Mucosa of descending colon (tissue), 3 donors: ENCODE measurements around the gene TRABD2A. TPM values are rescaled to one million over a fixed set of nuclear protein-coding genes. Genes with fewer than 3 reads are reported as not detected.

Source experiments
- ATAC-seq: fragments of 200-7000 bp; cut with Tn5 transposase; one replicate; pipeline ENCODE4 v1.9.1; 2020; ENCODE audit warnings: mild to moderate bottlenecking, moderate library complexity
- DNase-seq, 3 donors: peaks; one replicate each; pipeline ENCODE4 v3.0.0-alpha.2; 2020
- H3K36me3 ChIP-seq: fragments of 200-600 bp; one replicate; pipeline ENCODE4 v1.8.0; 2021; ENCODE audit warnings: low read depth, mild to moderate bottlenecking
- H3K4me1 ChIP-seq: fragments of 200-600 bp; one replicate; pipeline ENCODE4 v1.8.0; 2021; ENCODE audit warnings: low read depth, mild to moderate bottlenecking
- H3K4me3 ChIP-seq: fragments of 200-600 bp; one replicate; pipeline ENCODE4 v1.8.0; 2021; ENCODE audit warnings: mild to moderate bottlenecking
- H3K9me3 ChIP-seq: fragments of 200-600 bp; one replicate; pipeline ENCODE4 v1.8.0; 2021; ENCODE audit warnings: mild to moderate bottlenecking
- intact Hi-C, 2 donors: fragments of 100-400 bp; cut with DNase I in 1 of 2; cut with micrococcal nuclease in 1 of 2; formaldehyde crosslinking; loops; one replicate each; pipeline versions ENCODE4 v1.11.0 to v1.11.1; 2022; cut with DNase I, micrococcal nuclease
- total RNA-seq, 3 donors: library from RNA; stranded (reverse); fragmentation: NEBNext Ultra II Directional in 2 of 3; extraction: Animal tissue kit (Norgen Biotek cat#: 25700) in 2 of 3; gene quantifications; one replicate each; pipeline versions ENCODE4 v1.2.1 to v1.2.4, GENCODE V29; 2021 to 2023
- TF ChIP-seq, protein P1 (sequence below): fragments of 200-600 bp; IDR thresholded peaks from one replicate; pipeline ENCODE4 v1.8.0; 2022; ENCODE audit warnings: antibody characterized with exemption, mild to moderate bottlenecking
- donor health status: DM: no; HTN: no; CAD: no; lungs with moderate emphysema.
- donor health status: DM: no; HTN: no; CAD: no.
- donor health status: DM: no; HTN: yes; CAD: no.

TRABD2A gene
- total RNA-seq, 3 donors from 2014 or later: 40.2 to 132 (median 63.2) TPM

DNA sequence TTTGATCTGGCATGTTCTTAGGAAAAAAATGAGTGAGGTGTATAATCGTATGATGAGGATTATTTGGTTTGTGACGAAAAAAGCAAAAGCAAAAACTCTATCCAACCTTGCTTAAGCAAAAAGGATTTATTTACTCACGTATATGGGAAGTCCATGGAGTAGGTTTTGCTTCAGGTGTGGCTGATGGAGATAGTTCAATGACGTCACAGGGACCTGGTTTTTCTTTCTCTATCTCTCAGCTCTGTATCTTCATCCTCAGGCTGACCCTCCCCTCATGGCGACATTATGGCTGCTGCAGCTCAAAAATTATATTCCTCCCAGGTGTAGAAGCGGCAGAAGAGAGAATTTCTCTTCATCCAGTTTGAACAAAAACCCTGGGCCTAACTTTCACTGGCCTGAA, 33.5 kb upstream of the TRABD2A start:
- no peaks in the 10 kb centered on the region for H3K36me3 ChIP-seq
- DNase-seq (peak in 1 of 3 donors; percentile 0), ATAC-seq (no peak)
- no peak overlapping the region for H3K4me3 ChIP-seq
- TF ChIP-seq, protein P1, sequence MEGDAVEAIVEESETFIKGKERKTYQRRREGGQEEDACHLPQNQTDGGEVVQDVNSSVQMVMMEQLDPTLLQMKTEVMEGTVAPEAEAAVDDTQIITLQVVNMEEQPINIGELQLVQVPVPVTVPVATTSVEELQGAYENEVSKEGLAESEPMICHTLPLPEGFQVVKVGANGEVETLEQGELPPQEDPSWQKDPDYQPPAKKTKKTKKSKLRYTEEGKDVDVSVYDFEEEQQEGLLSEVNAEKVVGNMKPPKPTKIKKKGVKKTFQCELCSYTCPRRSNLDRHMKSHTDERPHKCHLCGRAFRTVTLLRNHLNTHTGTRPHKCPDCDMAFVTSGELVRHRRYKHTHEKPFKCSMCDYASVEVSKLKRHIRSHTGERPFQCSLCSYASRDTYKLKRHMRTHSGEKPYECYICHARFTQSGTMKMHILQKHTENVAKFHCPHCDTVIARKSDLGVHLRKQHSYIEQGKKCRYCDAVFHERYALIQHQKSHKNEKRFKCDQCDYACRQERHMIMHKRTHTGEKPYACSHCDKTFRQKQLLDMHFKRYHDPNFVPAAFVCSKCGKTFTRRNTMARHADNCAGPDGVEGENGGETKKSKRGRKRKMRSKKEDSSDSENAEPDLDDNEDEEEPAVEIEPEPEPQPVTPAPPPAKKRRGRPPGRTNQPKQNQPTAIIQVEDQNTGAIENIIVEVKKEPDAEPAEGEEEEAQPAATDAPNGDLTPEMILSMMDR: no peak
- intact Hi-C loops: no loop called here
- no peaks in the 10 kb centered on the region for H3K9me3 ChIP-seq
- H3K4me1 ChIP-seq: peaks cover 6% of the 10 kb centered on the region

DNA sequence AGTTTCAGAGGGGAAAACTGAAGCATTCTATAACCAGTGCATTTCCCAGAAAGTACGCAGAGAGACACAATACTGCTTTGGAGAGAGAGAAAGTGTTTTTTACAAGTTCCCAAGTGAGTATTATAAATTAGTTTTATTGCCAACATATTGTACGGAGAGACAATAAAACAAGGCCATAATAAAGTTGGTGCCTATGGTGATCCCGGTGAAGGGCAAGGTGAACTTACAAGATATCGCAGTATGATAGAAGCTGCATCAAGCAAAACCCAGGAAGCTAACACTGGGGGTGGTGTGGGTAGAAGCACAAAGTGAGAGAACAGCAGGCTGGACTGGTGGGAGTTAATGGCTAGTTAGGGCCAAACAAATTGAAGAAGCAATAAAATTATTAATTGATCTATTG, 32.1 kb upstream of the TRABD2A start:
- H3K9me3 ChIP-seq: no peaks in the 10 kb centered on the region
- DNase-seq: peak in 1 of 3 donors; percentile 41

DNA sequence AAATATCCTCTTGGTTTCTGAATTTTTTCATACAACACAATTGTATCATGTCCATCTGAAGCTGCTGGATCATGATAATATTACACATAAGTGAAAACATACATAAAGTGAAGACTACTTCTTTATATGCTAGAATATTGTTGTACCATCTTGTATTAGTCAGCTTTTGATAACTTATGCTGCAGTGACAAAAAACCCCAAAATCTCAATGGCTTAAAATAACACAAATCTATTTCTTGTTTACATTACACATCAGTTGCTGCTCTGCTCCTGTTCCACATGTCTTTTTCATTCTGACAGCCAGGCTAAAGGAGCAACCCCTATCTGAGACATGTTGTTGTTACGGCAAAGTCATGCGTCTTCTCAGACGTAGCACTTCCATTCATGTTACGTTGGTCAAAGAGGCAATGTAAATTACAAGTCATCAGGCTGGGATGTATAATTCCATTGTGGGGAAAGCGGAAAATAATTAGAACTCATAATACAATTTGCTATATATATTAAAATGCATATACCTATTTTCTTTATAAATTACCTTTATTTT, 30.3 kb upstream of the TRABD2A start:
- H3K4me3 ChIP-seq: no peak overlapping the region
- intact Hi-C loops: no loop called here
- no peak for ATAC-seq
- no peaks in the 10 kb centered on the region for H3K36me3 ChIP-seq
- TF ChIP-seq, protein P1: no peak
- DNase-seq: no peak
- peaks cover 17% of the 10 kb centered on the region for H3K4me1 ChIP-seq
- H3K9me3 ChIP-seq: no peaks in the 10 kb centered on the region

More for the DNA sequence above, 32.1 kb upstream of the TRABD2A start:
- H3K4me1 ChIP-seq: peaks cover 9% of the 10 kb centered on the region
- intact Hi-C loops: no loop called here
- peak; percentile 88 for ATAC-seq
- TF ChIP-seq, protein P1: no peak
- H3K36me3 ChIP-seq: no peaks in the 10 kb centered on the region
- H3K4me3 ChIP-seq: no peak overlapping the region

DNA sequence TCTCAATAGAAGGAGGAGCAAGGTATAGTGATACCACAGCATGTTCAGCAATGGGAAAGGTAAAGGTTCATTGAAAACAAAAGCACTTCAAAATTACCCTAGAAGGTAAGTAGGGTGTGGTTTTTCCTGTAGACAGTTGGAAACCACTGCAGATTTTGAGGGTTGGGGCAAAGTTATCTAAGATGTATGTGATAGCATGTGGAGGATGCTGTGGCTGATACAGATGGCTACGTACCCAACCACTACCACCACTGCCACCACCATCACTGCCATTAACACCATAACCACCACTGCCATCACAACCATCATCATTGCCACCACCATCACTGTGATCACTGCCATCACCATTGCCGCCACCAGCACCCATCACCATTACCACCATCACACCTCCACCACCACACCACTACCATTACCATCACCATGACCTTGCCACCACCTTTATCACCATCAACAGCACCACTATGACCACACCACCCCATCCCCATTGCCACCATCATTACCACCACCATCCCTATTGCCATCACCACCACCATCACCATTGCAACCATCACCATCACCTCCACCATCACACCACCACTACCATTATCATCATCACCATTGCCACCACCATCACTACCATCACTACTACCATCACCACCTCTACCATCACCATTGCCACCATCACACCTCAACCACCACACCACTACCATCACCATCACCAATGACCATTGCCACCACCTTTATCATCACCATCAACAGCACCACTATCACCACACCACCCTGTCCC, 28.2 kb upstream of the TRABD2A start:
- intact Hi-C loops: no loop called here
- no peaks in the 10 kb centered on the region for H3K9me3 ChIP-seq
- peak in 1 of 3 donors; percentile 7 for DNase-seq
- ATAC-seq: no peak
- peaks cover 17% of the 10 kb centered on the region for H3K4me1 ChIP-seq
- H3K4me3 ChIP-seq: no peak overlapping the region
- H3K36me3 ChIP-seq: no peaks in the 10 kb centered on the region
- TF ChIP-seq, protein P1: no peak

DNA sequence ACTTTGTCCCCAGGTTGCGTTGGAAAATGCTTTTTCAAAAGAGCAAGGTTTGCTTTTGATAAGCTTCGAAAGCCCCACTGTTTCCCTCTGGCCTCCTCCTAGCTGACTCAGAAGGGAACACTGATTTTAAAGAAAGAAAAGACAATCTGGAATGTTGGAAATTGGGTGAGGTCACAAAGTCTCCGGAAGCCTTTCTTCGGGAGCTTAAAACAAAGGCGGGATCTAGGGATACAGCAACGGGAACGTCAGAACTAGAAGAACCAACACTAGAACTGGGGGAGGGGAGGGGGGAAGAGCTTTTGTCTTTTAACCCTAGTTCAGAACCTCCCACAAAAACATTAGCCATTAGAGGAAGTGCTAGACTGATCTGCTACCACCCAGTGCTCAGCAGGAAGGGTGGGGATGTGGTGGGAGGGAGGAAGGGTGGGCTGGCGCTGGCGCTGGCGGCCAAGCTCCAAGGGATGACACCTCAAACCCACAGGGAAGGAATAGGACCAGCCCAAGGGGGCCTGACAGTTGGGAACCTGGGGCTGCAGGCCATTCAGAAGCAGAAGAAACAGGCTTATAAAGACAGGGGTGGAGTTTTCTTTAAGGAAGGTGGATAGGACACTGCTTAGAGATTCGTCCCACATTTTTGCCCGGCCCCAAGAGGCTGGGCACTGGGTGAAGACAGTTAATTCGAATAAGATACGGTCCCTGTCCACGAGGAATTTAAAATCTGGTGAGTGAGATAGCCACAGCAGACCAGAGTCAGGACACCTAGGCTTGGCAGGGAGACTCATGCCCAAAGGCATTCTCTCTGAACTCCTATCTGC, 26.2 kb upstream of the TRABD2A start:
- TF ChIP-seq, protein P1: no peak
- intact Hi-C loops: no loop called here

More for the DNA sequence above, 26.2 kb upstream of the TRABD2A start:
- ATAC-seq (peak; percentile 48), DNase-seq (peak; percentile 80 to 87 (median 83))
- Histone ChIP-seq H3K4me3 (peak overlapping the region; percentile 97), H3K9me3 (no peaks in the 10 kb centered on the region), H3K36me3 (no peaks in the 10 kb centered on the region), H3K4me1 (peaks cover 12% of the 10 kb centered on the region)
